ENCODE data around the gene NOTCH4. TPM values are rescaled to one million over a fixed set of nuclear protein-coding genes. Genes with fewer than 3 reads are reported as not detected.

NOTCH4 gene
- total and polyA plus RNA-seq, 2 experiments from 2014 or later: 2.7 to 2.8 TPM

DNA sequence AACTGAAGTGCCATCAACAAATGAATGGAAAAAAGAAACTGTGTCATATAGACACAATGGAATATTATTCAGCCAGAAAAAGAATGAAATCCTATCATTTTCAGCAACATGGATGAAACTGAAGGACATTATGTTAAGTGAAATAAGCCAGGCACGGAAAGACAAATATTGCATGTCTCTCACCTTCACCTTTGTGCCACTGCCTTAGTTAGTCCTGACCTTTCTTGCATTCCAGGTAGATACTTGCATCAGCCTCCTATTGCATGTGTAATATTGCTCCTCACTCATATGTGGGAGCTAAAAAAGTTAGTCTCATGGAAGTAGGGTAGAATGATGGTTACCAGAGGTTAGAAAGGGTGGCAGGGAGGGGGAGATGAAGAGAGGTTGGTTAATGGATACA lies 14.9 kb downstream of the NOTCH4 start:
- H3K4me2 ChIP-seq: no peak overlapping the region
- no peaks in the 10 kb centered on the region for H3F3A ChIP-seq (replicated peaks; ENCODE audit: low read depth)
- no peaks in the 10 kb centered on the region for H3K79me2 ChIP-seq (replicated peaks; ENCODE audit: insufficient read depth)
- no peak overlapping the region for H2AFZ ChIP-seq
- DNase-seq (ENCODE audit: low spot score): no peak
- no peak overlapping the region for H3K27ac ChIP-seq (ENCODE audit: low read depth)
- H3K9me2 ChIP-seq (ENCODE audit: insufficient read depth): no peaks in the 10 kb centered on the region
- no peak overlapping the region for H3K4me3 ChIP-seq
- TF ChIP-seq POLR2AphosphoS5 (IDR thresholded peaks at IDR 0.05; ENCODE audit: low read depth): no peak
- no peak for TF ChIP-seq ZNF114 (CRISPR knock-in tag; IDR thresholded peaks at IDR 0.05)
- no peak for TF ChIP-seq NANOG (IDR thresholded peaks at IDR 0.05; ENCODE audit: borderline replicate concordance)
- no peak for TF ChIP-seq EZH2phosphoT487 (IDR thresholded peaks at IDR 0.05; ENCODE audit: unreplicated experiment)
- TF ChIP-seq, protein P1, sequence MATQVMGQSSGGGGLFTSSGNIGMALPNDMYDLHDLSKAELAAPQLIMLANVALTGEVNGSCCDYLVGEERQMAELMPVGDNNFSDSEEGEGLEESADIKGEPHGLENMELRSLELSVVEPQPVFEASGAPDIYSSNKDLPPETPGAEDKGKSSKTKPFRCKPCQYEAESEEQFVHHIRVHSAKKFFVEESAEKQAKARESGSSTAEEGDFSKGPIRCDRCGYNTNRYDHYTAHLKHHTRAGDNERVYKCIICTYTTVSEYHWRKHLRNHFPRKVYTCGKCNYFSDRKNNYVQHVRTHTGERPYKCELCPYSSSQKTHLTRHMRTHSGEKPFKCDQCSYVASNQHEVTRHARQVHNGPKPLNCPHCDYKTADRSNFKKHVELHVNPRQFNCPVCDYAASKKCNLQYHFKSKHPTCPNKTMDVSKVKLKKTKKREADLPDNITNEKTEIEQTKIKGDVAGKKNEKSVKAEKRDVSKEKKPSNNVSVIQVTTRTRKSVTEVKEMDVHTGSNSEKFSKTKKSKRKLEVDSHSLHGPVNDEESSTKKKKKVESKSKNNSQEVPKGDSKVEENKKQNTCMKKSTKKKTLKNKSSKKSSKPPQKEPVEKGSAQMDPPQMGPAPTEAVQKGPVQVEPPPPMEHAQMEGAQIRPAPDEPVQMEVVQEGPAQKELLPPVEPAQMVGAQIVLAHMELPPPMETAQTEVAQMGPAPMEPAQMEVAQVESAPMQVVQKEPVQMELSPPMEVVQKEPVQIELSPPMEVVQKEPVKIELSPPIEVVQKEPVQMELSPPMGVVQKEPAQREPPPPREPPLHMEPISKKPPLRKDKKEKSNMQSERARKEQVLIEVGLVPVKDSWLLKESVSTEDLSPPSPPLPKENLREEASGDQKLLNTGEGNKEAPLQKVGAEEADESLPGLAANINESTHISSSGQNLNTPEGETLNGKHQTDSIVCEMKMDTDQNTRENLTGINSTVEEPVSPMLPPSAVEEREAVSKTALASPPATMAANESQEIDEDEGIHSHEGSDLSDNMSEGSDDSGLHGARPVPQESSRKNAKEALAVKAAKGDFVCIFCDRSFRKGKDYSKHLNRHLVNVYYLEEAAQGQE (IDR thresholded peaks at IDR 0.05; ENCODE audit: unreplicated experiment): no peak
- no peak for TF ChIP-seq EZH2 (IDR thresholded peaks at IDR 0.05; ENCODE audit: low read depth, unreplicated experiment)
- TF ChIP-seq, protein P2, sequence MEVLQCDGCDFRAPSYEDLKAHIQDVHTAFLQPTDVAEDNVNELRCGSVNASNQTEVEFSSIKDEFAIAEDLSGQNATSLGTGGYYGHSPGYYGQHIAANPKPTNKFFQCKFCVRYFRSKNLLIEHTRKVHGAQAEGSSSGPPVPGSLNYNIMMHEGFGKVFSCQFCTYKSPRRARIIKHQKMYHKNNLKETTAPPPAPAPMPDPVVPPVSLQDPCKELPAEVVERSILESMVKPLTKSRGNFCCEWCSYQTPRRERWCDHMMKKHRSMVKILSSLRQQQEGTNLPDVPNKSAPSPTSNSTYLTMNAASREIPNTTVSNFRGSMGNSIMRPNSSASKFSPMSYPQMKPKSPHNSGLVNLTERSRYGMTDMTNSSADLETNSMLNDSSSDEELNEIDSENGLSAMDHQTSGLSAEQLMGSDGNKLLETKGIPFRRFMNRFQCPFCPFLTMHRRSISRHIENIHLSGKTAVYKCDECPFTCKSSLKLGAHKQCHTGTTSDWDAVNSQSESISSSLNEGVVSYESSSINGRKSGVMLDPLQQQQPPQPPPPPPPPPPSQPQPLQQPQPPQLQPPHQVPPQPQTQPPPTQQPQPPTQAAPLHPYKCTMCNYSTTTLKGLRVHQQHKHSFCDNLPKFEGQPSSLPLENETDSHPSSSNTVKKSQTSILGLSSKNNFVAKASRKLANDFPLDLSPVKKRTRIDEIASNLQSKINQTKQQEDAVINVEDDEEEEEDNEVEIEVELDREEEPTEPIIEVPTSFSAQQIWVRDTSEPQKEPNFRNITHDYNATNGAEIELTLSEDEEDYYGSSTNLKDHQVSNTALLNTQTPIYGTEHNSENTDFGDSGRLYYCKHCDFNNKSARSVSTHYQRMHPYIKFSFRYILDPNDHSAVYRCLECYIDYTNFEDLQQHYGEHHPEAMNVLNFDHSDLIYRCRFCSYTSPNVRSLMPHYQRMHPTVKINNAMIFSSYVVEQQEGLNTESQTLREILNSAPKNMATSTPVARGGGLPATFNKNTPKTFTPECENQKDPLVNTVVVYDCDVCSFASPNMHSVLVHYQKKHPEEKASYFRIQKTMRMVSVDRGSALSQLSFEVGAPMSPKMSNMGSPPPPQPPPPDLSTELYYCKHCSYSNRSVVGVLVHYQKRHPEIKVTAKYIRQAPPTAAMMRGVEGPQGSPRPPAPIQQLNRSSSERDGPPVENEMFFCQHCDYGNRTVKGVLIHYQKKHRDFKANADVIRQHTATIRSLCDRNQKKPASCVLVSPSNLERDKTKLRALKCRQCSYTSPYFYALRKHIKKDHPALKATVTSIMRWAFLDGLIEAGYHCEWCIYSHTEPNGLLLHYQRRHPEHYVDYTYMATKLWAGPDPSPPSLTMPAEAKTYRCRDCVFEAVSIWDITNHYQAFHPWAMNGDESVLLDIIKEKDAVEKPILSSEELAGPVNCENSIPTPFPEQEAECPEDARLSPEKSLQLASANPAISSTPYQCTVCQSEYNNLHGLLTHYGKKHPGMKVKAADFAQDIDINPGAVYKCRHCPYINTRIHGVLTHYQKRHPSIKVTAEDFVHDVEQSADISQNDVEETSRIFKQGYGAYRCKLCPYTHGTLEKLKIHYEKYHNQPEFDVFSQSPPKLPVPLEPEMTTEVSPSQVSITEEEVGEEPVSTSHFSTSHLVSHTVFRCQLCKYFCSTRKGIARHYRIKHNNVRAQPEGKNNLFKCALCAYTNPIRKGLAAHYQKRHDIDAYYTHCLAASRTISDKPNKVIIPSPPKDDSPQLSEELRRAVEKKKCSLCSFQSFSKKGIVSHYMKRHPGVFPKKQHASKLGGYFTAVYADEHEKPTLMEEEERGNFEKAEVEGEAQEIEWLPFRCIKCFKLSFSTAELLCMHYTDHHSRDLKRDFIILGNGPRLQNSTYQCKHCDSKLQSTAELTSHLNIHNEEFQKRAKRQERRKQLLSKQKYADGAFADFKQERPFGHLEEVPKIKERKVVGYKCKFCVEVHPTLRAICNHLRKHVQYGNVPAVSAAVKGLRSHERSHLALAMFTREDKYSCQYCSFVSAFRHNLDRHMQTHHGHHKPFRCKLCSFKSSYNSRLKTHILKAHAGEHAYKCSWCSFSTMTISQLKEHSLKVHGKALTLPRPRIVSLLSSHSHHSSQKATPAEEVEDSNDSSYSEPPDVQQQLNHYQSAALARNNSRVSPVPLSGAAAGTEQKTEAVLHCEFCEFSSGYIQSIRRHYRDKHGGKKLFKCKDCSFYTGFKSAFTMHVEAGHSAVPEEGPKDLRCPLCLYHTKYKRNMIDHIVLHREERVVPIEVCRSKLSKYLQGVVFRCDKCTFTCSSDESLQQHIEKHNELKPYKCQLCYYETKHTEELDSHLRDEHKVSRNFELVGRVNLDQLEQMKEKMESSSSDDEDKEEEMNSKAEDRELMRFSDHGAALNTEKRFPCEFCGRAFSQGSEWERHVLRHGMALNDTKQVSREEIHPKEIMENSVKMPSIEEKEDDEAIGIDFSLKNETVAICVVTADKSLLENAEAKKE (CRISPR knock-in tag; IDR thresholded peaks at IDR 0.05): no peak
- no peak for TF ChIP-seq JUNB (IDR thresholded peaks at IDR 0.05; ENCODE audit: unreplicated experiment)
- TF ChIP-seq STAT1 (IDR thresholded peaks at IDR 0.05; ENCODE audit: unreplicated experiment): no peak
- no peak for TF ChIP-seq ZNF331 (CRISPR knock-in tag; IDR thresholded peaks at IDR 0.05; ENCODE audit: low read depth)
- TF ChIP-seq CREB1 (CRISPR knock-in tag; IDR thresholded peaks at IDR 0.05; ENCODE audit: low read depth): no peak
- TF ChIP-seq, protein P3, sequence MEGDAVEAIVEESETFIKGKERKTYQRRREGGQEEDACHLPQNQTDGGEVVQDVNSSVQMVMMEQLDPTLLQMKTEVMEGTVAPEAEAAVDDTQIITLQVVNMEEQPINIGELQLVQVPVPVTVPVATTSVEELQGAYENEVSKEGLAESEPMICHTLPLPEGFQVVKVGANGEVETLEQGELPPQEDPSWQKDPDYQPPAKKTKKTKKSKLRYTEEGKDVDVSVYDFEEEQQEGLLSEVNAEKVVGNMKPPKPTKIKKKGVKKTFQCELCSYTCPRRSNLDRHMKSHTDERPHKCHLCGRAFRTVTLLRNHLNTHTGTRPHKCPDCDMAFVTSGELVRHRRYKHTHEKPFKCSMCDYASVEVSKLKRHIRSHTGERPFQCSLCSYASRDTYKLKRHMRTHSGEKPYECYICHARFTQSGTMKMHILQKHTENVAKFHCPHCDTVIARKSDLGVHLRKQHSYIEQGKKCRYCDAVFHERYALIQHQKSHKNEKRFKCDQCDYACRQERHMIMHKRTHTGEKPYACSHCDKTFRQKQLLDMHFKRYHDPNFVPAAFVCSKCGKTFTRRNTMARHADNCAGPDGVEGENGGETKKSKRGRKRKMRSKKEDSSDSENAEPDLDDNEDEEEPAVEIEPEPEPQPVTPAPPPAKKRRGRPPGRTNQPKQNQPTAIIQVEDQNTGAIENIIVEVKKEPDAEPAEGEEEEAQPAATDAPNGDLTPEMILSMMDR (conservative IDR thresholded peaks at IDR 0.05; ENCODE audit: low read depth in 2 of 2): no peak
- TF ChIP-seq ETS1 (IDR thresholded peaks at IDR 0.05): no peak
- no peaks in the 10 kb centered on the region for H4K20me1 ChIP-seq (replicated peaks; ENCODE audit: insufficient read depth)
- peaks cover 3% of the 10 kb centered on the region; the same call in 1 of the 3 replicates for H3K9me3 Mint-ChIP-seq
- H3K36me3 Mint-ChIP-seq (ENCODE audit: low read depth): no peaks in the 10 kb centered on the region
- H3K4me1 Mint-ChIP-seq: no peaks in the 10 kb centered on the region
- peaks cover 7% of the 10 kb centered on the region for H3K27me3 Mint-ChIP-seq (ENCODE audit: insufficient read depth, low read depth, poor library complexity)
- no peak for ATAC-seq
- no peaks in the 10 kb centered on the region for H3K4me1 ChIP-seq (ENCODE audit: insufficient read depth)
- H3K27me3 ChIP-seq (ENCODE audit: insufficient read depth): no peaks in the 10 kb centered on the region
- H3K4me3 Mint-ChIP-seq: no peak overlapping the region
- H3K36me3 ChIP-seq (ENCODE audit: insufficient read depth): no peaks in the 10 kb centered on the region
- no peak overlapping the region for H3K27ac Mint-ChIP-seq

Data from GM23338 (cell line).